HUES6 (cell line): ENCODE data around the gene ALX4.

Experiments used
- H3K27ac ChIP-seq: 2 replicates; pipeline ENCODE4 v1.7.0; 2013; ENCODE audit warnings: low read depth, mild to moderate bottlenecking, low read length, inconsistent platforms
- H3K27me3 ChIP-seq: 2 replicates; pipeline ENCODE4 v1.6.1; 2013; ENCODE audit warnings: low read length; ENCODE audit not compliant: control insufficient read depth, insufficient read depth
- H3K36me3 ChIP-seq: 2 replicates; pipeline ENCODE4 v1.6.1; 2013; ENCODE audit warnings: low read length; ENCODE audit not compliant: control insufficient read depth, insufficient read depth
- H3K4me1 ChIP-seq: 2 replicates; pipeline ENCODE4 v1.6.1; 2013; ENCODE audit warnings: low read length; ENCODE audit not compliant: control insufficient read depth, insufficient read depth
- H3K4me3 ChIP-seq: 2 replicates; pipeline ENCODE4 v1.5.1; 2013; ENCODE audit warnings: low read depth, low read length
- H3K9ac ChIP-seq: one replicate; pipeline ENCODE4 v1.6.1; 2013; ENCODE audit warnings: mild to moderate bottlenecking, low read length
- H3K9me3 ChIP-seq: 2 replicates; pipeline ENCODE4 v1.6.1; 2013; ENCODE audit warnings: low read depth, low read length; ENCODE audit not compliant: control insufficient read depth, insufficient read depth

ALX4 gene

GRCh38 chr11:44309478-44310205 is at the start of gene ALX4:
TSS of gene ALX4 (minus strand) at chr11:44310139. CDS start at chr11:44310062, 77 bp downstream.
- peaks cover 48% of the 10 kb centered on the region for H3K4me1 ChIP-seq

DNA sequence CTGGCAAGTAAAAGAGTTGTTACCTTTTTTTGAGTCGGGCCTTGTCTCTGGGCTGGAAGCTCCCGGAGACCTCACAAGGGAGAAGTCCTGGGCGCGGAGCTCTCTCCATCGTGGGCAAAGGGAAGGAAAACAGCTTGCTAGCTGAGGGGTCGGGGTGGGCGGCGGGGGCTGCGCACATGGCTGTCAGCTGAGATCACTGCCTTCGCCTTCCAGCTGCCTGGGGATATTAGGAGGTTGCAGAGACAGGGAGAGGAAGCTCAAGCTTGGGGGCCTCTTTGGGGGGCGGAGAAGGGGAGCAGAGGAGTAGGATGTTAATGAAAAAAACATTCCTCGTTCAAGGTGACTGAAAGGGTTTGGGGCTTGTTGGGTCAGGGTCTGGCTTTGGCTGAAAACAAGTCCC is 49.2 kb upstream of the ALX4 start:
- H3K4me3 ChIP-seq = no peak overlapping the region
- H3K9ac ChIP-seq = no peak overlapping the region
- no peaks in the 10 kb centered on the region; the same call in 1 of the 2 replicates for H3K9me3 ChIP-seq
- no peaks in the 10 kb centered on the region for H3K36me3 ChIP-seq
- peaks cover 9% of the 10 kb centered on the region; the same call in 1 of the 2 replicates for H3K27me3 ChIP-seq
- H3K27ac ChIP-seq = no peak overlapping the region
- no peaks in the 10 kb centered on the region for H3K4me1 ChIP-seq

More at GRCh38 chr11:44309478-44310205, at the start of gene ALX4:
- Histone ChIP-seq H3K9me3 (no peaks in the 10 kb centered on the region), H3K4me3 (peak within 1 kb of the TSS; percentile 63), H3K27ac (no peak within 1 kb of the TSS), H3K27me3 (peaks cover 100% of the 10 kb centered on the region), H3K9ac (no peak within 1 kb of the TSS), H3K36me3 (no peaks in the 10 kb centered on the region)

- Histone ChIP-seq H3K9me3 (no peaks in the 10 kb centered on the region; the same call in 1 of the 2 replicates), H3K9ac (no peak overlapping the region), H3K4me1 (no peaks in the 10 kb centered on the region), H3K36me3 (no peaks in the 10 kb centered on the region), H3K4me3 (no peak overlapping the region), H3K27ac (no peak overlapping the region), H3K27me3 (peaks cover 9% of the 10 kb centered on the region; the same call in 1 of the 2 replicates)
Observed at GRCh38 chr11:44358713-44359112, 48.8 kb upstream of the ALX4 start.

- Histone ChIP-seq H3K9ac (no peak overlapping the region), H3K27me3 (peaks cover 9% of the 10 kb centered on the region; the same call in 1 of the 2 replicates), H3K27ac (no peak overlapping the region), H3K36me3 (no peaks in the 10 kb centered on the region), H3K4me3 (no peak overlapping the region), H3K9me3 (no peaks in the 10 kb centered on the region), H3K4me1 (no peaks in the 10 kb centered on the region)
Observed at GRCh38 chr11:44357711-44358110, 47.8 kb upstream of the ALX4 start.

- Histone ChIP-seq H3K36me3 (no peaks in the 10 kb centered on the region), H3K9me3 (no peaks in the 10 kb centered on the region), H3K9ac (no peak overlapping the region), H3K4me3 (no peak overlapping the region), H3K27ac (no peak overlapping the region), H3K27me3 (peaks cover 9% of the 10 kb centered on the region; the same call in 1 of the 2 replicates), H3K4me1 (no peaks in the 10 kb centered on the region)
Observed at GRCh38 chr11:44356351-44356750, 46.4 kb upstream of the ALX4 start.

GRCh38 chr11:44351898-44352498 is 42.1 kb upstream of the ALX4 start:
- Histone ChIP-seq H3K27ac (no peak overlapping the region), H3K9ac (no peak overlapping the region), H3K4me1 (no peaks in the 10 kb centered on the region; the same call in 1 of the 2 replicates), H3K36me3 (no peaks in the 10 kb centered on the region), H3K4me3 (no peak overlapping the region), H3K9me3 (no peaks in the 10 kb centered on the region), H3K27me3 (0 out of 2 replicates have a peak, but pooled peaks cover 4% of the 10 kb centered on the region)

DNA sequence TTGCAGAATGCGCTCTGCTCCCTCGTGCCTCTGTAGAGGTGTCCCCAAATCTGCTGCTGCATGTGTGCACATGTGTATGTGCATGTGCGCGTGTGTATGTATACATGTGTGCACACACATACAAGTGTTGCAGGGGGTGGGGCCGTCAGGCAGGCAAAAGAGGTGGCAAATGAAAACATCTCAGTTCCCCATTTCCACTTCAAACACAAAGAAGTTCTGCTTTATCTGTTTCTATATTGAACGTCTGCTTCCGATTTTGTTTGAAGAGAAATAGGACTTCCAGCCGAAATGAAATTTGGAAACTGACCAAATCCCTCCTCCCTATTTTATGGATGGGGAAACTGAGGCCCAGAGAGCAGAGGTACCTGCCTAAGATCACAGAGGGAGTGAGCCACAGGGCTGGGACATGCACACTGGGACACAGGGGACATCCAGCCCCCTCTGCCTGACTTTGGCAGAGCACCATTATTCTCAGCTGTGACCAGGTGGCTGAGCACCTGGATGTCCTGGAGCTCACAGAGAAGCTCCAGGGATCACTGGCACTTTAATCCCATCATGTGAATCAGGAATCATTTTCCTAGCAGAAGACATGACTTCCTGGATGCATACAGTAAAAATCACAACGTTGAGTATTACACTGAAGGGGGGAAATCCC is 41.2 kb upstream of the ALX4 start:
- H3K27me3 ChIP-seq = peaks cover 11% of the 10 kb centered on the region; the same call in 1 of the 2 replicates
- H3K27ac ChIP-seq = no peak overlapping the region
- no peak overlapping the region for H3K4me3 ChIP-seq
- no peaks in the 10 kb centered on the region for H3K36me3 ChIP-seq
- no peak overlapping the region for H3K9ac ChIP-seq
- H3K4me1 ChIP-seq = no peaks in the 10 kb centered on the region; the same call in 1 of the 2 replicates
- no peaks in the 10 kb centered on the region for H3K9me3 ChIP-seq

- no peaks in the 10 kb centered on the region for H3K36me3 ChIP-seq
- H3K4me3 ChIP-seq = no peak overlapping the region
- no peak overlapping the region for H3K27ac ChIP-seq
- H3K9ac ChIP-seq = no peak overlapping the region
- peaks cover 21% of the 10 kb centered on the region; the same call in 1 of the 2 replicates for H3K27me3 ChIP-seq
- H3K4me1 ChIP-seq = no peaks in the 10 kb centered on the region; the same call in 1 of the 2 replicates
- no peaks in the 10 kb centered on the region for H3K9me3 ChIP-seq
Observed at GRCh38 chr11:44349328-44349727, 39.4 kb upstream of the ALX4 start.

DNA sequence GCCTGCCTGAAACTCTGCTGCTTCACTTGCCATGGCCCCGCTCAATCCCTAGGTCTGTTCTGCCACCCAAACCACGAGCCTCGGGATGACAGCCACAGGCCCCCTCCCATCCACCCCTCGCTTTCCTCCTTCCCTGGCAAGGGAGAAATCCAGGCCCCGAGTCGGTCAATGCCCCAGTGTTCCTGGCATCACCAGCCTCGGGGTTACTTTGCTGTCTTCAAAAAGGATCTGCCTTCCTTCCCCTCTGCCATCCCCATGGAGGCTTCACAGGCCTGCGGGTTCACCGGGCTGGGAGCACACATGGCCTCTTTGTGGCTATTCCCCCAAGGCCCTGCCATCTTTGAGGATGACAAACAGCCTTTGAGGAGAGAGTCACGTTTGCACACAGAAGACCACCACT is 38.8 kb upstream of the ALX4 start:
- no peak overlapping the region for H3K9ac ChIP-seq
- H3K27ac ChIP-seq = no peak overlapping the region
- H3K4me3 ChIP-seq = no peak overlapping the region
- H3K36me3 ChIP-seq = no peaks in the 10 kb centered on the region
- no peaks in the 10 kb centered on the region for H3K9me3 ChIP-seq
- H3K4me1 ChIP-seq = no peaks in the 10 kb centered on the region; the same call in 1 of the 2 replicates
- peaks cover 21% of the 10 kb centered on the region; the same call in 1 of the 2 replicates for H3K27me3 ChIP-seq

- Histone ChIP-seq H3K9ac (no peak overlapping the region), H3K27me3 (peaks cover 21% of the 10 kb centered on the region; the same call in 1 of the 2 replicates)
Observed at GRCh38 chr11:44348114-44348513, 38.2 kb upstream of the ALX4 start.

More at GRCh38 chr11:44348114-44348513, 38.2 kb upstream of the ALX4 start:
- no peak overlapping the region for H3K27ac ChIP-seq
- no peaks in the 10 kb centered on the region; the same call in 1 of the 2 replicates for H3K4me1 ChIP-seq
- no peaks in the 10 kb centered on the region for H3K36me3 ChIP-seq
- H3K4me3 ChIP-seq = no peak overlapping the region
- H3K9me3 ChIP-seq = no peaks in the 10 kb centered on the region
